Thoracic aorta (tissue), 2 donors: Measurements from ENCODE around the gene EP400. TPM values are rescaled to one million over a fixed set of nuclear protein-coding genes. Genes with fewer than 3 reads are reported as not detected.

ENCODE experiments used
- ATAC-seq: fragments of 150-250 bp; one replicate; pipeline ENCODE4 v1.8.0; 2017; ENCODE audit warnings: low read depth; ENCODE audit not compliant: insufficient number of reproducible peaks, low FRiP score
- DNase-seq: peaks from one replicate; pipeline ENCODE4 v3.0.0-alpha.2; 2020; ENCODE audit warnings: low spot score
- H3K27ac ChIP-seq, 2 donors: fragments of 200-600 bp; sonication (generic); 1 replicate in 1 of 2; 2 replicates in 1 of 2; pipeline ENCODE4 v1.5.1; 2016; ENCODE audit warnings: mild to moderate bottlenecking in 2 of 2, moderate library complexity in 2 of 2
- H3K27me3 ChIP-seq: fragments of 200-600 bp; sonication (generic); replicated peaks from 2 replicates; pipeline ENCODE4 v1.6.0; 2016; ENCODE audit warnings: mild to moderate bottlenecking; ENCODE audit not compliant: insufficient read depth
- H3K36me3 ChIP-seq: fragments of 200-600 bp; sonication (generic); one replicate; pipeline ENCODE4 v1.5.1; 2016
- H3K4me1 ChIP-seq, 2 donors: fragments of 200-600 bp; sonication (generic); 1 replicate in 1 of 2; 2 replicates in 1 of 2; pipeline versions ENCODE4 v1.5.1 to v1.6.0; 2016; ENCODE audit warnings: low read depth in 2 of 2, mild to moderate bottlenecking in 1 of 2; ENCODE audit not compliant: control insufficient read depth in 1 of 2
- H3K4me3 ChIP-seq: fragments of 200-600 bp; sonication (generic); 2 replicates; pipeline ENCODE4 v1.5.1; 2016; ENCODE audit warnings: mild to moderate bottlenecking
- H3K9me3 ChIP-seq: fragments of 200-600 bp; sonication (generic); 2 replicates; pipeline ENCODE4 v1.5.1; 2016
- CTCF ChIP-seq: fragments of 200-600 bp; sonication (generic); IDR thresholded peaks from one replicate; pipeline ENCODE4 v1.5.1; 2019; ENCODE audit warnings: antibody characterized with exemption
- total RNA-seq, 2 donors: library from RNA; depleted of rRNA; stranded (reverse); fragments of >200 nt; gene quantifications; one replicate each; pipeline versions ENCODE4 v1.1.0 to v1.2.3, GENCODE V29; 2016

Gene EP400
- total RNA-seq, 2 donors from 2014 or later, result 20.2 to 47.3 TPM

DNA sequence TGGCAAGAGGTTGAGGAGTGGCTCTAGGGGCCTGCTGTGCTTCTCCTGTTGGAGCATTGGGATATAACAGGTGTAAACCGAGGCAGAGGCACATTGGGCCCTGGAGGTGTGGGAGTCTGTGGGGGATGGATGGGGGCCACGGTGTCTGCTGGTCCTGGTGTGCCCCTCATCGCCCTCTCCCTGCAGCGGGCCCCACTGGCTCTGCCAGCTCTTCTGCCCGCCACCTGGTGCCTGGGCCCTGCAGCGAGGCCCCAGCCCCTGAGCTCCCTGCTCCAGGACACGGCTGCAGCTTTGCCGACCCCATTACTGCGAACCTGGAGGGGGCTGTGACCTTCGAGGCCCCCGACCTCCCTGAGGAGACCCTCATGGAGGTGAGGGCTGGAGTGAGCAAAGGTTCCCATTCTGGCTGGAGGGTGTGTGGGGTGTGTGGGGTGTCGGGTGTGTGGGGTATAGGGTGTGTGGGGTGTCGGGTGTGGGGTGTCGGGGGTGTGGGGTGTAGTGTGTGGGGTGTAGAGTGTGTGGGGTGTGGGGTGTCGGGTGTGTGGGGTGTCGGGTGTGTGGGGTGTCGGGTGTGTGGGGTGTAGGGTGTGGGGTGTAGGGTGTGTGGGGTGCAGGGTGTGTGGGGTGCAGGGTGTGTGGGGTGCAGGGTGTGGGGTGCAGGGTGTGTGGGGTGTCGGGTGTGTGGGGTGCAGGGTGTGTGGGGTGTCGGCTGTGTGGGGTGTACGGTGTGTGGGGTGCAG is 31.3 kb upstream of the EP400 start:
- Histone ChIP-seq H3K9me3 (no peaks in the 10 kb centered on the region), H3K27ac (no peak overlapping the region), H3K36me3 (peaks cover 68% of the 10 kb centered on the region), H3K4me1 (no peaks in the 10 kb centered on the region), H3K27me3 (no peaks in the 10 kb centered on the region), H3K4me3 (no peak overlapping the region)
- no peak for ATAC-seq
- no peak for TF ChIP-seq CTCF
- DNase-seq, result no peak

GRCh38 chr12:131919051-131919347 is 30.7 kb upstream of the EP400 start:
- Histone ChIP-seq H3K4me1 (no peaks in the 10 kb centered on the region), H3K9me3 (no peaks in the 10 kb centered on the region), H3K4me3 (no peak overlapping the region), H3K36me3 (peaks cover 62% of the 10 kb centered on the region), H3K27me3 (no peaks in the 10 kb centered on the region), H3K27ac (no peak overlapping the region)
- no peak for DNase-seq
- no peak for TF ChIP-seq CTCF
- no peak for ATAC-seq

DNA sequence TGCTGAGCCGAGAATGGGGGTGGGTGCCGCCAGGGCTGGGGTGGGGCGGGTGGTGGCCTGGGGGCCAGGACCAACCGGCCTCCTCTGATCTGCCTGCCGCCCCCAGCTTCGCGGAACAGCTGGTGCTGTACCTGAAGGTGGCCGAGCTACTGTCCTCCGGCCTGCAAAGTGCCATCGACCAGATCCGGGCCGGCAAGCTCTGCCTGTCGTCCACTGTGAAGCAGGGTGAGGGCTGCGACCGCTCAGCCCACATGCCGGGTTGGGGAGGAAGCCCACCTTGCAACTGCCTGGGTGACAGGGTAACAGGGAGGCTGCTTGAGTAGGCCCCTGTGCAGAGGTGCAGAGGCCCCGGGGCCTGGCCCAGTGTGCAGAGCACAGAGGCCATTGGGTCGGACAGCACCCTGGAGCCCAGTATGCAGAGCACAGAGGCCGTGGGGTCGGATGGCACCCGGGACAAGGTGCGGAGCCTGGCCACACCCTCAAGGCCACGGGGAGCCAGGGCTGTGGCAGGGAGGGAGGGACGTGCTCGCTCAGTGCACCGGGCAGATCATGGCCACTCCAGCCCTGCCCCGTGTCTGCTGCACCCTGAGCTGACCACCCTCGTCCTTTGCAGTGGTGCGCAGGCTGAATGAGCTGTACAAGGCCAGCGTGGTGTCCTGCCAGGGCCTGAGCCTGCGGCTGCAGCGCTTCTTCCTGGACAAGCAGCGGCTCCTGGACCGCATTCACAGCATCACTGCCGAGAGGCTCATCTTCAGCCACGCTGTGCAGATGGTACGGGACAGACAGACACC is 30.2 kb upstream of the EP400 start:
- ATAC-seq, result no peak
- Histone ChIP-seq H3K27me3 (no peaks in the 10 kb centered on the region), H3K4me1 (no peaks in the 10 kb centered on the region), H3K4me3 (no peak overlapping the region), H3K27ac (no peak overlapping the region), H3K9me3 (no peaks in the 10 kb centered on the region), H3K36me3 (peaks cover 57% of the 10 kb centered on the region)
- DNase-seq, result no peak
- no peak for TF ChIP-seq CTCF

DNA sequence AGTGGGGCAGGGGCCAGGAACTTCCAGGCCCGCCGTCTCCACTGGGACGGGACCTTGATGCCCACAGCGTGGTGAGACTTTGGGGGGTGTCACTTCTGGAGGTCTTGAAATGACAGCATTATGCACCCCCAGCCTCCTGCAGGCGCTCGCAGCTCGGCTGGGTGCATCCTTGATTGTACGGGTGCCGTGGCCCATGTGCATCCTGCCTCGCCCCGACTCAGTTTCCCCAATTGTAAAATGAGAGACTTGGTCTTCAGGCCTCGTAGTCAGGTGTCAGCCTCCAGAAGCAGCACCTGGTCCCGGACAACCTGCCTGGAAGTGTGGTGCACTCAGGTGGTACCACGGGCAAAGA is 29.6 kb upstream of the EP400 start:
- no peak for ATAC-seq
- H3K4me1 ChIP-seq, result no peaks in the 10 kb centered on the region
- TF ChIP-seq CTCF, result no peak
- no peak for DNase-seq
- H3K4me3 ChIP-seq, result no peak overlapping the region
- H3K36me3 ChIP-seq, result peaks cover 51% of the 10 kb centered on the region
- H3K9me3 ChIP-seq, result no peaks in the 10 kb centered on the region
- H3K27ac ChIP-seq, result no peak overlapping the region
- no peaks in the 10 kb centered on the region for H3K27me3 ChIP-seq

DNA sequence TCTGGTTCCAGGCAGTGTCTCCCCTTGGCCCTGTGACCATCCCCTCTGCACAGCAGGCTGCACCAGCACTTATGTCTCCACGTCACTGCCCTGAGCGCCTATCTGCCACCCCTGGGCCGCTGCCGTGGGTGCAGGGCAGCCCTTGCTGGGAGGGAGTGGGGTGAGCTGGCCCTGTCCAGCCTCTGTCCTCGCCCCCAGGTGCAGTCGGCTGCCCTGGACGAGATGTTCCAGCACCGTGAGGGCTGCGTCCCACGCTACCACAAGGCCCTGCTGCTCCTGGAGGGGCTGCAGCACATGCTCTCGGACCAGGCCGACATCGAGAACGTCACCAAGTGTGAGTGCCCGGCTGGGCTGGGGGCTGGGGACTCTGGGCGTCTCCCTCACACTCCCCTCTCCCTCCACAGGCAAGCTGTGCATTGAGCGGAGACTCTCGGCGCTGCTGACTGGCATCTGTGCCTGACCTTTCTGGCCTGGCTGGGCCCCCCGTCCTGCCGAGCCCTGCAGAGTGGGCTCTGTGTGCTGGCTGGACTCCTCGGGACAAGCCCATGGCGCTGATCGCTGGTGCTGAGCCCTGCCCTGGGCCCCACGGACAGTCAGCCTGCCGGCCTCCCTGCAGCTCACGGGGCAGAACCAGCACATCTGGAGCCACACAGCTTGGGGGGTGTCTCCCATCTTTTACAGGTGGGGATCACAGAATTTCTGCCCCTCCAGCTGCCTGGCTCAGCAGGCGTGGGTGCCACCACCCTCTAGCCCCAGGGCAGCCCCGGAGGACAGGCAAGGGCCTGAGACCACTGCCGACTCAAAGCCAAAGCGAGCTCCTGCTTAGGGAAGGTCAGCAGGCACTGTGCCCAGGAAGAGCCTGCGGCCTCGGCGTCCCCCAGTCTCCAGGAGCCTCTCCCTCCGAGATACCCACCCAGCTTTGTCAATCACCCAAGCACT is 28.6 kb upstream of the EP400 start:
- no peaks in the 10 kb centered on the region for H3K9me3 ChIP-seq
- H3K27me3 ChIP-seq, result no peaks in the 10 kb centered on the region
- no peak overlapping the region for H3K27ac ChIP-seq
- DNase-seq (no peak), ATAC-seq (no peak)
- TF ChIP-seq CTCF, result no peak
- no peak overlapping the region for H3K4me3 ChIP-seq
- H3K4me1 ChIP-seq, result no peaks in the 10 kb centered on the region
- H3K36me3 ChIP-seq, result peaks cover 41% of the 10 kb centered on the region
